ENCODE results near the gene HSF4. TPM values are rescaled to one million over a fixed set of nuclear protein-coding genes. Genes with fewer than 3 reads are reported as not detected.

The HSF4 gene
- total RNA-seq, 1 experiment from 2014 or later = 1.2 TPM

DNA sequence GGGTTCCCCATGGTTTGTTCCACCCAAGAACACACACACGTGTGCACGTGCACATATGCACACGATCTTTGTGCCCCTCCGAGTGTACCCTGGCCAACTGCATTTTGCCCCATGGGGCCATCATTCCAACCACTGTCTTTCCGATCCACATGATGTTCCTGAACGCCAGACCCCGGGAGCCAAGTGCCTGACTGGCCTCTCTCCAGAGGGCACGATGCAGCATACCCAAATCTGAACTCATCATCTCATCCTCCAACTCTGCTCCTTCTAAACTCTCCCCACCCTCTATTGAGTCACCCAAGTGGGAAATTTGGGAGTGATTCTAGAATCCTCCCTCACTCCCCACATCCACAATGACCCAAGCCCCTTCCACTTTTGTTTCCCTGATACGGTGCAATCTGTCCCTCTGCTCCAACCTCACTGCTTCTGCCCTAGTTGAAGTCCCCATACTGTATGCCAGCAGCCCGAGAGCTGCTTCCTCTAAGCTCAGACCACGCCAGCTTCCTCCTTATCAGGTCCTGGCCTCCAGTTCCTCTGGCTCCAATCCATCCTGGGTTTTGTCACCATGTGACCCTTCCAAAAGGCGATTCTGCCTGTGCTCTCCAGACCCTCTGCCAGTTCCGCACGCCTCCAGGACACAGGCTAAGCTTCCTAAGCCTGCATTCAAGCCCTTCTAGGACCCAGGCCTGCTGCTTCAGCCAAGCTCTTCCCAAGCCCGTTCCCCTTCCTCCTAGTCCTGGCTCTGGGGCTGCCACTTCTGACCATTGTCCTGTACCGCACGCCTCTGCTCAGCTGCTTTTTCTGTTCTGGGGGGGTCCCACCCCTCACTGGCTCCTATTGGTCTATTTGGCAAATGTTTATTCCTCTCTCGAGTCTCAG, 52.3 kb downstream of the HSF4 start:
- H3K4me1 Mint-ChIP-seq = no peaks in the 10 kb centered on the region
- H2AFZ ChIP-seq (ENCODE audit: low read length) = no peak overlapping the region
- no peak overlapping the region for H2BK5ac ChIP-seq (ENCODE audit: insufficient read length, low read length)
- no peak overlapping the region for H3K9ac ChIP-seq (ENCODE audit: extremely low read depth, insufficient read length, low read length)
- H4K8ac ChIP-seq (replicated peaks; ENCODE audit: insufficient read length, low read depth, low read length) = no peak overlapping the region
- no peak overlapping the region for H2BK120ac ChIP-seq (ENCODE audit: low read depth, low read length, poor library complexity, severe bottlenecking)
- no peak overlapping the region for H4K5ac ChIP-seq (ENCODE audit: insufficient read length, low read depth, low read length)
- H2AK5ac ChIP-seq (ENCODE audit: insufficient read length, low read length) = no peak overlapping the region
- H3K4me2 ChIP-seq (ENCODE audit: insufficient read depth, insufficient read length, low read length) = no peak overlapping the region
- H3K23ac ChIP-seq (ENCODE audit: insufficient read length, low read depth, low read length) = no peak overlapping the region
- H3K9me3 ChIP-seq (ENCODE audit: control insufficient read depth, low read depth, low read length) = no peaks in the 10 kb centered on the region
- H2BK15ac ChIP-seq (ENCODE audit: low read depth, low read length) = no peak overlapping the region
- no peaks in the 10 kb centered on the region for H3K79me2 ChIP-seq (ENCODE audit: insufficient read depth, low read length)
- H4K20me1 ChIP-seq (ENCODE audit: control insufficient read depth, insufficient read depth, insufficient read length) = no peaks in the 10 kb centered on the region
- H3K27me3 ChIP-seq (ENCODE audit: insufficient read depth, low read length) = no peaks in the 10 kb centered on the region; the same call in 1 of the 2 replicates
- no peak overlapping the region for H2BK20ac ChIP-seq (ENCODE audit: low read depth, low read length, poor library complexity, severe bottlenecking)
- no peaks in the 10 kb centered on the region for H3K79me1 ChIP-seq (ENCODE audit: insufficient read depth, low read depth, low read length, poor library complexity, severe bottlenecking)
- no CpG with 5 or more reads among the region's 18 CpGs for WGBS (ENCODE audit: extremely low coverage, insufficient read length, low lambda C conversion rate)
- no peak for DNase-seq
- peaks cover 49% of the 10 kb centered on the region for H3K27me3 Mint-ChIP-seq (ENCODE audit: low read depth)
- TF ChIP-seq, protein P1, sequence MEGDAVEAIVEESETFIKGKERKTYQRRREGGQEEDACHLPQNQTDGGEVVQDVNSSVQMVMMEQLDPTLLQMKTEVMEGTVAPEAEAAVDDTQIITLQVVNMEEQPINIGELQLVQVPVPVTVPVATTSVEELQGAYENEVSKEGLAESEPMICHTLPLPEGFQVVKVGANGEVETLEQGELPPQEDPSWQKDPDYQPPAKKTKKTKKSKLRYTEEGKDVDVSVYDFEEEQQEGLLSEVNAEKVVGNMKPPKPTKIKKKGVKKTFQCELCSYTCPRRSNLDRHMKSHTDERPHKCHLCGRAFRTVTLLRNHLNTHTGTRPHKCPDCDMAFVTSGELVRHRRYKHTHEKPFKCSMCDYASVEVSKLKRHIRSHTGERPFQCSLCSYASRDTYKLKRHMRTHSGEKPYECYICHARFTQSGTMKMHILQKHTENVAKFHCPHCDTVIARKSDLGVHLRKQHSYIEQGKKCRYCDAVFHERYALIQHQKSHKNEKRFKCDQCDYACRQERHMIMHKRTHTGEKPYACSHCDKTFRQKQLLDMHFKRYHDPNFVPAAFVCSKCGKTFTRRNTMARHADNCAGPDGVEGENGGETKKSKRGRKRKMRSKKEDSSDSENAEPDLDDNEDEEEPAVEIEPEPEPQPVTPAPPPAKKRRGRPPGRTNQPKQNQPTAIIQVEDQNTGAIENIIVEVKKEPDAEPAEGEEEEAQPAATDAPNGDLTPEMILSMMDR (conservative IDR thresholded peaks at IDR 0.05) = no peak
- no peak overlapping the region for H3K4ac ChIP-seq (ENCODE audit: low read depth, low read length)
- H3K56ac ChIP-seq (ENCODE audit: insufficient read length, low read depth, low read length) = no peak overlapping the region
- H4K91ac ChIP-seq (ENCODE audit: insufficient read length, low read depth, low read length) = no peak overlapping the region
- no peak overlapping the region for H3T11ph ChIP-seq (ENCODE audit: low read length)
- H3K18ac ChIP-seq (ENCODE audit: insufficient read length, low read depth, low read length) = no peak overlapping the region
- no peaks in the 10 kb centered on the region for H3K9me3 Mint-ChIP-seq
- no peak overlapping the region for H3K27ac ChIP-seq (ENCODE audit: insufficient read length, low read depth, low read length)
- no peaks in the 10 kb centered on the region for H3K4me1 ChIP-seq (ENCODE audit: insufficient read depth, low read length)
- H3K36me3 Mint-ChIP-seq (ENCODE audit: insufficient read depth in 1 of 3, low read depth in 3 of 3) = no peaks in the 10 kb centered on the region
- H2BK12ac ChIP-seq (ENCODE audit: insufficient read length, low read depth, low read length) = no peak overlapping the region
- no peak overlapping the region for H3K14ac ChIP-seq (ENCODE audit: insufficient read depth, low read length)
- peak overlapping the region in 1 of 3 experiments; percentile 63; a peak in 2 of 7 replicates for H3K27ac Mint-ChIP-seq
- no peak overlapping the region for H3K4me3 Mint-ChIP-seq
- H3K23me2 ChIP-seq (ENCODE audit: insufficient read length, low read depth, low read length, poor library complexity, severe bottlenecking) = no peaks in the 10 kb centered on the region

Small RNAs within 50 kb of the gene (microRNA-seq; reads per million reads assigned to microRNA genes)
- 2.1 reads per million, percentile 21 among the genes with 10 or more reads in this experiment for gene MIR328 (ENCODE audit: borderline microRNAs expressed)

Other genes starting within 250 kb of the HSF4 start
- gene CDH16, start 245.9 kb upstream of the HSF4 start, total RNA-seq (2021) = not detected in 2 replicates
- gene RRAD, start 239.2 kb upstream of the HSF4 start, total RNA-seq (2021) = 0.44 and 0.72 TPM in 2 replicates
- 83.0 and 85.7 TPM in 2 replicates for gene CIAO2B, start 230.3 kb upstream of the HSF4 start, total RNA-seq (2021)
- gene CES2, start 229.2 kb upstream of the HSF4 start, total RNA-seq (2021) = 25.8 and 28.2 TPM in 2 replicates
- 3.4 and 3.7 TPM in 2 replicates for gene CES3, start 203.5 kb upstream of the HSF4 start, total RNA-seq (2021)
- 1.8 and 1.9 TPM in 2 replicates for gene CES4A, start 176.2 kb upstream of the HSF4 start, total RNA-seq (2021)
- gene CBFB, start 135.6 kb upstream of the HSF4 start, total RNA-seq (2021) = 76.3 and 84.3 TPM in 2 replicates
- 18.2 and 18.8 TPM in 2 replicates for gene PHAF1, start 54.8 kb upstream of the HSF4 start, total RNA-seq (2021)
- gene B3GNT9, start 13.7 kb upstream of the HSF4 start, total RNA-seq (2021) = 11.2 and 11.4 TPM in 2 replicates
- gene TRADD, start 4.8 kb upstream of the HSF4 start, total RNA-seq (2021) = 1.4 and 1.7 TPM in 2 replicates
- 0.59 and 0.75 TPM in 2 replicates for gene FBXL8, start 4.8 kb upstream of the HSF4 start, total RNA-seq (2021)
- 5.6 and 5.9 TPM in 2 replicates for gene NOL3, start 5.8 kb downstream of the HSF4 start, total RNA-seq (2021)
- gene MATCAP1, start 19.2 kb downstream of the HSF4 start, total RNA-seq (2021) = 42.1 and 51.2 TPM in 2 replicates
- 3.1 and 3.3 TPM in 2 replicates for gene EXOC3L1, start 25.4 kb downstream of the HSF4 start, total RNA-seq (2021)
- 109 and 116 TPM in 2 replicates for gene E2F4, start 27.4 kb downstream of the HSF4 start, total RNA-seq (2021)
- gene ELMO3, start 34.4 kb downstream of the HSF4 start, total RNA-seq (2021) = 8.6 and 9.1 TPM in 2 replicates
- 42.6 and 43.3 TPM in 2 replicates for gene TMEM208, start 62.4 kb downstream of the HSF4 start, total RNA-seq (2021)
- gene FHOD1, start 82.7 kb downstream of the HSF4 start, total RNA-seq (2021) = 67.0 and 70.7 TPM in 2 replicates
- gene SLC9A5, start 84.2 kb downstream of the HSF4 start, total RNA-seq (2021) = 7.5 and 9.1 TPM in 2 replicates
- 13.2 and 13.9 TPM in 2 replicates for gene PLEKHG4, start 114.8 kb downstream of the HSF4 start, total RNA-seq (2021)
- 0.13 TPM in 1 of 2 replicates, not detected in the other for gene KCTD19, start 162.0 kb downstream of the HSF4 start, total RNA-seq (2021)
- gene LRRC36, start 162.1 kb downstream of the HSF4 start, total RNA-seq (2021) = not detected in 2 replicates
- gene TPPP3, start 228.8 kb downstream of the HSF4 start, total RNA-seq (2021) = 0.48 and 0.79 TPM in 2 replicates

Data from H9 (cell line).